HG02852 (cell line): ENCODE data around the gene PRKAR1A.
"Not testable (repeated sequence)": the region's sequence is repeated elsewhere in the genome, so short reads cannot be mapped to it uniquely, and the experiment has no call there.

Source experiments
- ATAC-seq: cut with Tn5 transposase; IDR thresholded peaks from one replicate; pipeline ENCODE4 v1.9.1; 2021; ENCODE audit warnings: mild to moderate bottlenecking, moderate library complexity; ENCODE audit not compliant: unreplicated experiment

The PRKAR1A gene

DNA sequence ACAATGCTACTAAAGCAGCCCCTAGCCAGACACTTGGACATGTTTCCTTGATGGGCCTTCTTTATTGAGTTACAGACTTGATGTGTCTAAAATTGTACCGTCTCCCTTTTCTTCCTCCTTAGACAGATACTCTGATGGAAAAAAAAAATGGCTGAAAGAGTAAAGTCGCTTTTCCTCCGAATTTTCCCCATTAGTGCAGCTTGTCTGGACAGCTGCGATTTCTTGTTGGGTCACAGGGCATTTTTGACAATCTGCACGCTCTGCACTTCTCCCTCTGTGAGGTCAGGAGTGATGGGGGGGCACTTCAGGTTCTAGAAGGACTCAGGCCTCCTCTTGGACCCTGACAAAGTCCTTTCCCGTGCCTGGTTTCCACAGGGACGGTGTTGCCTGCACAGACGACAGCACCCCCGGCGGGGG, 968 bp upstream of the PRKAR1A start:
- ATAC-seq: no peak

DNA sequence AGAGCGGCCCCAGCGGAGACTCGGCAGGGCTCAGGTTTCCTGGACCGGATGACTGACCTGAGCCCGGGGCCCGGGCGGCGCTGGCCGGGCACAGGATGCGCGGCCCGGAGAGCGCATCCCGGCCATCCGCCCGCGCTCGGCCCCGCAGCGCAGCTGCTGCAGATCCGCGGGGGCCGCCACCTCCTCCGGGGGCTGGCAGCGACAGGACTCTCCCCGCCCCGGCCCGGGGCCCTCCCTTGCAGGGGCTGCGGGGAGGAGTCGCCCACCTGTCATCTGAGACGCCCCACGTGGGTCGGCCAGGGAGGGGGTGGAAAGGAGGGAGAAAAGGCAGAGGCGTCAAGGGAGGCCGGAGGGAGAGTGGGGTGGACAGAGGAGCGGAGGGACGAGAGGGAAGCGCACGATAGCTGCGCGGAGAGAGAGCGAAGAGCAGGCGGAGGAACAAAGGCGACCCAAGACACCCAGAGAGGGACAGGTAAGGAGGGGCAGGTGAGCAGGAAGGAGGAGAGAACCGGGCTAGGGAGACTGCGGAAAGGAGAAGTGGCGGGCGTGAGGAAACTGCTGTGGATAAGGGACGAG, 471 bp upstream of the PRKAR1A start:
- ATAC-seq: peak; percentile 43

DNA sequence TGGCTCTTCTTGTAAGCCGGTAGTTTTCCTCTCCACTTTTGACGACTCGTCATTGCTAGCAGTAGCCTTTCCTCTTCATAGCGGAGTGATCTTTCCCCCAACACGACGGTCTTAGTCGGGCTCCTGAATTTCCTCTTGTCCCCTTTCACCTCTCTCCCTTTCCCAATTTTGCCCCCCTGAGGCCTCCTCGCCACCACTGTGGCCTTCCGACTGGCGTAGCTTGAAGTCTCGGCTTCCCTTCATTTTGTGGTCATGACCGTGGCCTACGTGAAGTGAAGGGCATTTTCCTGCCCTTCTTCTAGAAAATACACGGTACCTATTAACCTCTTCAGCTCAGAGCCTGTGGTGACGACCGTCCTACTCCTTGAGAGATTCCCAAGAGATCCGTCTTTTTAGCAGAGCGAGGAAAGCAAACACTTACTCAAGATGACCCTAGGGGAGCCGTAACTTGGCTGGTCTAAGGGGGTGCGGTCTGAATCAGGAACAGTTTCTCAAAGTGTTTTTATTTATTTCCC, 787 bp downstream of the PRKAR1A start:
- no peak for ATAC-seq

GRCh38 chr17:68513932-68514331, 1.7 kb downstream of the PRKAR1A start:
- no peak for ATAC-seq

- no peak for ATAC-seq
Observed at GRCh38 chr17:68514831-68515635, 2.8 kb downstream of the PRKAR1A start.

DNA sequence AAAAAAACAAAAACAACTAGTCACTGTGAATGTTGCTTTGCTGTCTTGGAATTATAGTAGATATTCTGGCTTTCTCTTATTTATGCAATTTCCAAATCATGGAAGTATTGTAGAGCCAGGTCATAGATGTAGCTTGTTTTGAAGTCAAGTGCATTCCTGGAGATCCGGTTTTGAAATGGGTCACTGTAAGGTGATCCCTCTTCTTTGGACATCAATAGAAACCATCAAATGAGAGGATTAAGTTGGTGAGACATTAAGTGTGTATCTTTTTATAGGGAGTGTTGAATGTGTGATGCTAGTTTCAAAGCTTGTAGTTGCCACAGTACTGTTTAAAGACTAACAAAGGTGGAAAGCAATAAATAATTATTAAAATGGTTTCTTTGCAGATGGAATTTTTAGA, 4.5 kb downstream of the PRKAR1A start:
- no peak for ATAC-seq

GRCh38 chr17:68517605-68518004, 5.4 kb downstream of the PRKAR1A start:
- not testable (repeated sequence) for ATAC-seq

- no peak for ATAC-seq
Observed at GRCh38 chr17:68518063-68518815, 6.0 kb downstream of the PRKAR1A start.

GRCh38 chr17:68519051-68519450, 6.8 kb downstream of the PRKAR1A start:
- ATAC-seq: not testable (repeated sequence)

DNA sequence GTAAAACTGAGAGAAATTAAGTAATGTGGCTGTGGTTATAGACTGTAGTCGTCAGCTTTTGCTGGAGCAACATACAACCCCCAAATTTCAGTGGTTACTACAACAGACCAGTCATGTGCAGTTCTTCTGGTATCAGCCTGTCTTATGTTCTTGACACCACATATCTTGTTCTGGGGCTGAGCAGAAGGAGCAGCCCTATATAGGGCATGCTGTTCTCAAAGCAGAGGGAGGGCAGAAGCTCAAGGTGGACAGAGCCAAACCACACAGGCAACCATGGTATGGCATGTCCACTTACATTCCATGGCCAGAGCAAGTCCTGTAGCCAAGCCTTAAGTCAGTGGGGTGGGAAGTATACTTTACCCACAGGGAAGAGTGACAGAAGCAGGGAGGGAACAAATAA, 7.7 kb downstream of the PRKAR1A start:
- ATAC-seq: no peak

DNA sequence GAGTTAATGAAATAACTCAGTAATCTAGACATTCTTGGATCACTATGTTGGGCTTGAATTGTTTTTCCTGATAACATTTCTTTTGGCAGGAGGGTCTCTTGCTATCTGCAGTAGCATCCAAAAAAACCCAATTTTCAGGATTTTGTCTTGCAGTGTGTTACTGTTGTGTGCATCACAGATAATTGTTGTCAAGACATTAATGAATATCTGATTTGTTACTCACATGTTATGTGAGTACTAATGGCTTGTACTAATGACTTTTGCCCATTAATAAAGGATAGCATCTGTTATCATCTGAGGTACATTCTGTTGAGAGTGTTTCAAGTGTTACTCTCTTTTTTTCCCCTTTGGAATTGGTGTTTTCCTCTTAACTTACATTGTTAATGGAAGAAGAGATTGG, 10.0 kb downstream of the PRKAR1A start:
- no peak for ATAC-seq

GRCh38 chr17:68526548-68526947, 14.3 kb downstream of the PRKAR1A start:
- no peak for ATAC-seq

DNA sequence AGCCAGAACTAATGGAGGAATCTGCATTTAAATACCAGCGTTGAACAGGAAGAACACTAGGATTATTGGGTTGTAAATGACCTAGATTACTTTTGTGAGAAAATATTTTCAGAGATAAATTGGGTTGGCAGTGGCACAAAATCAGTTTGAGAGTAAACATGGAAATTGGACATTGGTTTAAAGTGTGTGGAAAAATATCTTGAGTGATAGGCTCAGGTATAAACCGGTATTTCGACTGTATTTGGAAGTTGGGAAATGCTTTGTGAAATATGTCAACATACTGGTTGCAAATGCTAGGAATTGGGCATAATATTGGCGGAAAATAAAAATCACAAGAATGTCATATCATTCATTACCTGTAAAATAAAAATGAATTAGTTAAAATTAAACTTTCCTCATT, 15.1 kb downstream of the PRKAR1A start:
- ATAC-seq: no peak

GRCh38 chr17:68531252-68531651, 19.0 kb downstream of the PRKAR1A start:
- ATAC-seq: no peak

GRCh38 chr17:68532826-68533225, 20.6 kb downstream of the PRKAR1A start:
- ATAC-seq: no peak

GRCh38 chr17:68533887-68534694, 21.9 kb downstream of the PRKAR1A start:
- ATAC-seq: no peak

- ATAC-seq: no peak
Observed at GRCh38 chr17:68534695-68535088, 22.5 kb downstream of the PRKAR1A start.

GRCh38 chr17:68535922-68536321, 23.7 kb downstream of the PRKAR1A start:
- ATAC-seq: no peak

- no peak for ATAC-seq
Observed at GRCh38 chr17:68539548-68540467, 27.6 kb downstream of the PRKAR1A start.

- no peak for ATAC-seq
Observed at GRCh38 chr17:68540981-68541380, 28.8 kb downstream of the PRKAR1A start.
